ENCODE results near the gene ATP2B1. TPM values are rescaled to one million over a fixed set of nuclear protein-coding genes. Genes with fewer than 3 reads are reported as not detected.

The ATP2B1 gene
- total and polyA plus RNA-seq, 3 donors from 2014 or later = 32.1 to 142 (median 98.7) TPM

GRCh38 chr12:89621521-89621920 is 87.1 kb downstream of the ATP2B1 start:
- no peaks in the 10 kb centered on the region for H3K36me3 ChIP-seq (ENCODE audit: low read depth, missing control alignments)
- H3K4me3 ChIP-seq = no peak overlapping the region
- H3K4me1 ChIP-seq = no peaks in the 10 kb centered on the region
- H3K27ac ChIP-seq = no peak overlapping the region
- TF ChIP-seq POLR2A (IDR thresholded peaks at IDR 0.05) = no peak
- TF ChIP-seq, protein P1, sequence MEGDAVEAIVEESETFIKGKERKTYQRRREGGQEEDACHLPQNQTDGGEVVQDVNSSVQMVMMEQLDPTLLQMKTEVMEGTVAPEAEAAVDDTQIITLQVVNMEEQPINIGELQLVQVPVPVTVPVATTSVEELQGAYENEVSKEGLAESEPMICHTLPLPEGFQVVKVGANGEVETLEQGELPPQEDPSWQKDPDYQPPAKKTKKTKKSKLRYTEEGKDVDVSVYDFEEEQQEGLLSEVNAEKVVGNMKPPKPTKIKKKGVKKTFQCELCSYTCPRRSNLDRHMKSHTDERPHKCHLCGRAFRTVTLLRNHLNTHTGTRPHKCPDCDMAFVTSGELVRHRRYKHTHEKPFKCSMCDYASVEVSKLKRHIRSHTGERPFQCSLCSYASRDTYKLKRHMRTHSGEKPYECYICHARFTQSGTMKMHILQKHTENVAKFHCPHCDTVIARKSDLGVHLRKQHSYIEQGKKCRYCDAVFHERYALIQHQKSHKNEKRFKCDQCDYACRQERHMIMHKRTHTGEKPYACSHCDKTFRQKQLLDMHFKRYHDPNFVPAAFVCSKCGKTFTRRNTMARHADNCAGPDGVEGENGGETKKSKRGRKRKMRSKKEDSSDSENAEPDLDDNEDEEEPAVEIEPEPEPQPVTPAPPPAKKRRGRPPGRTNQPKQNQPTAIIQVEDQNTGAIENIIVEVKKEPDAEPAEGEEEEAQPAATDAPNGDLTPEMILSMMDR (IDR thresholded peaks at IDR 0.05) = no peak
- WGBS, 2 donors = 75 to 82% methylated on average over 1 of the region's 1 CpG
- no peaks in the 10 kb centered on the region for H3K9me3 ChIP-seq
- DNase-seq = no peak
- intact Hi-C loops (cut with DNase I; ENCODE audit: low total_unique reads) = no loop called here
- H3K27me3 ChIP-seq = no peaks in the 10 kb centered on the region

GRCh38 chr12:89619764-89620163 is 88.9 kb downstream of the ATP2B1 start:
- no peaks in the 10 kb centered on the region for H3K36me3 ChIP-seq (ENCODE audit: low read depth, missing control alignments)
- TF ChIP-seq, protein P1 (IDR thresholded peaks at IDR 0.05) = no peak
- no peak for TF ChIP-seq POLR2A (IDR thresholded peaks at IDR 0.05)
- H3K27me3 ChIP-seq = no peaks in the 10 kb centered on the region
- no peak overlapping the region for H3K4me3 ChIP-seq
- no peak overlapping the region for H3K27ac ChIP-seq
- 95 to 96% methylated on average over 2 of the region's 2 CpGs for WGBS, 2 donors
- no peak for DNase-seq
- intact Hi-C loops (cut with DNase I; ENCODE audit: low total_unique reads) = no loop called here
- H3K4me1 ChIP-seq = no peaks in the 10 kb centered on the region
- no peaks in the 10 kb centered on the region for H3K9me3 ChIP-seq

- H3K4me3 ChIP-seq = no peak overlapping the region
- DNase-seq = no peak
- no peak overlapping the region for H3K27ac ChIP-seq
- no peaks in the 10 kb centered on the region for H3K36me3 ChIP-seq (ENCODE audit: low read depth, missing control alignments)
- TF ChIP-seq POLR2A (IDR thresholded peaks at IDR 0.05) = no peak
- TF ChIP-seq, protein P1 (IDR thresholded peaks at IDR 0.05) = no peak
- no peaks in the 10 kb centered on the region for H3K9me3 ChIP-seq
- WGBS, 2 donors = 44 to 45% methylated on average over 2 of the region's 2 CpGs
- H3K27me3 ChIP-seq = no peaks in the 10 kb centered on the region
- intact Hi-C loops (cut with DNase I; ENCODE audit: low total_unique reads) = no loop called here
- no peaks in the 10 kb centered on the region for H3K4me1 ChIP-seq
These were observed 90.3 kb downstream of the ATP2B1 start for GRCh38 chr12:89618113-89618862.

GRCh38 chr12:89610366-89610765 is 98.3 kb downstream of the ATP2B1 start:
- Histone ChIP-seq H3K36me3 (ENCODE audit: low read depth, missing control alignments) (no peaks in the 10 kb centered on the region), H3K4me3 (no peak overlapping the region), H3K27me3 (no peaks in the 10 kb centered on the region), H3K9me3 (no peaks in the 10 kb centered on the region), H3K4me1 (no peaks in the 10 kb centered on the region), H3K27ac (no peak overlapping the region)
- no peak for DNase-seq
- WGBS, 2 donors = 80% methylated on average over 3 of the region's 3 CpGs
- TF ChIP-seq, protein P1 (IDR thresholded peaks at IDR 0.05) = no peak
- no peak for TF ChIP-seq POLR2A (IDR thresholded peaks at IDR 0.05)
- intact Hi-C loops (cut with DNase I; ENCODE audit: low total_unique reads) = no loop called here

DNA sequence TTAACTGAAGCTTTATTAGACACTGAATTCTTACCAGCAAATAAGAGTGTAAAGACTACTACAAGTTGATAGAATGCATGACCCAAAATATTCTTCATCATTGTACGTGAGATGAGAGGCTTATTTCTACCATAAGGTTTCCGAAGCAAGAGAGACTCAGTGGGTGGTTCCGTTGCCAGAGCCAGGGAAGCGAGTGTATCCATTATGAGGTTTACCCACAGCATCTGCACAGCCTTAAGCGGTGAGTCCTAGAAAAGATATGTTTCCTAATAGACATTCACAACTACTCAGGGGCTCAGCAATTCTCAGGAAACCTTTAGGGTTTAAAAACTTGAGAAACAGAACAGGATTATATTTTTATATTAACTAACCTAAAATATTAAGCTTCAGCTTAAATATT is 105.0 kb downstream of the ATP2B1 start:
- no peak overlapping the region for H3K4me3 ChIP-seq
- DNase-seq = no peak
- intact Hi-C loops (cut with DNase I; ENCODE audit: low total_unique reads) = no loop called here
- no peaks in the 10 kb centered on the region for H3K4me1 ChIP-seq
- WGBS, 2 donors = 95% methylated on average over 5 of the region's 5 CpGs
- TF ChIP-seq POLR2A (IDR thresholded peaks at IDR 0.05) = no peak
- TF ChIP-seq, protein P1 (IDR thresholded peaks at IDR 0.05) = no peak
- H3K36me3 ChIP-seq (ENCODE audit: low read depth, missing control alignments) = no peaks in the 10 kb centered on the region
- H3K27me3 ChIP-seq = no peaks in the 10 kb centered on the region
- H3K9me3 ChIP-seq = no peaks in the 10 kb centered on the region
- H3K27ac ChIP-seq = no peak overlapping the region
